ENCODE measurements around the gene AR. TPM values are rescaled to one million over a fixed set of nuclear protein-coding genes. Genes with fewer than 3 reads are reported as not detected.

Gene AR
- total RNA-seq = 2.0 and 2.7 TPM in 2 replicates

GRCh38 chrX:67543818-67544217 is at the start of gene AR:
Gene AR, plus strand, starts transcription at chrX:67544021. Its CDS starts 1,126 bp downstream, at chrX:67545147.

